Right atrium auricular region (tissue), 2 donors: ENCODE data around the gene KCTD19. TPM values are rescaled to one million over a fixed set of nuclear protein-coding genes. Genes with fewer than 3 reads are reported as not detected.

ENCODE experiments used
- DNase-seq: peaks from one replicate; pipeline ENCODE4 v3.0.0-alpha.2; 2019; ENCODE audit warnings: low spot score
- H3K27ac ChIP-seq, 2 donors: fragments of 200-600 bp; sonication (generic); 1 replicate in 1 of 2; 2 replicates in 1 of 2; pipeline ENCODE4 v1.5.1; 2016 to 2019
- H3K27me3 ChIP-seq, 2 donors: fragments of 200-600 bp; sonication (generic); one replicate each; pipeline versions ENCODE4 v1.5.1 to v1.6.0; 2017 to 2019
- H3K36me3 ChIP-seq: fragments of 200-600 bp; sonication (generic); one replicate; pipeline ENCODE4 v1.5.1; 2016
- H3K4me1 ChIP-seq, 2 donors: fragments of 200-600 bp; sonication (generic); one replicate each; pipeline versions ENCODE4 v1.5.1 to v1.6.0; 2017 to 2019
- H3K4me3 ChIP-seq, 2 donors: fragments of 200-600 bp; sonication (generic); 1 replicate in 1 of 2; 2 replicates in 1 of 2; pipeline ENCODE4 v1.5.1; 2017 to 2019; ENCODE audit warnings: mild to moderate bottlenecking in 1 of 2, moderate library complexity in 1 of 2
- H3K9me3 ChIP-seq, 2 donors: fragments of 200-600 bp; sonication (generic); one replicate each; pipeline ENCODE4 v1.5.1; 2019
- CTCF ChIP-seq, 2 donors: fragments of 200-600 bp; sonication (generic); IDR thresholded peaks; one replicate each; pipeline ENCODE4 v1.5.1; 2019; ENCODE audit warnings: antibody characterized with exemption in 2 of 2
- total RNA-seq, 2 donors: library from RNA; depleted of rRNA; stranded (reverse); fragments of >200 nt; gene quantifications; one replicate each; pipeline ENCODE4 v1.1.0, GENCODE V29; 2016

KCTD19 gene
- total RNA-seq, 2 donors from 2014 or later, result 0.08 TPM; not detected in 1

- DNase-seq, result no peak
- TF ChIP-seq CTCF (IDR thresholded peaks at IDR 0.05), result no peak
- H3K27me3 ChIP-seq, result no peaks in the 10 kb centered on the region
- peaks cover 0 to 15% of the 10 kb centered on the region in 2 donors for H3K4me1 ChIP-seq
- no peaks in the 10 kb centered on the region for H3K9me3 ChIP-seq
- H3K27ac ChIP-seq, result peak overlapping the region; percentile 42 to 43
- H3K36me3 ChIP-seq, result no peaks in the 10 kb centered on the region
- H3K4me3 ChIP-seq, result no peak overlapping the region
These were observed 24.5 kb downstream of the KCTD19 start for GRCh38 chr16:67302076-67302475.

- Histone ChIP-seq H3K4me3 (no peak overlapping the region), H3K27ac (peak overlapping the region; percentile 42 to 43), H3K27me3 (no peaks in the 10 kb centered on the region), H3K36me3 (no peaks in the 10 kb centered on the region), H3K9me3 (no peaks in the 10 kb centered on the region), H3K4me1 (peaks cover 0 to 15% of the 10 kb centered on the region in 2 donors)
- TF ChIP-seq CTCF (IDR thresholded peaks at IDR 0.05), result no peak
- DNase-seq, result peak; percentile 75
These were observed 25.3 kb downstream of the KCTD19 start for GRCh38 chr16:67301080-67301782.

GRCh38 chr16:67299269-67299668 is 27.3 kb downstream of the KCTD19 start:
- Histone ChIP-seq H3K27ac (no peak overlapping the region), H3K4me3 (no peak overlapping the region), H3K27me3 (no peaks in the 10 kb centered on the region), H3K36me3 (no peaks in the 10 kb centered on the region), H3K9me3 (no peaks in the 10 kb centered on the region), H3K4me1 (peaks cover 0 to 15% of the 10 kb centered on the region in 2 donors)
- no peak for DNase-seq
- TF ChIP-seq CTCF (IDR thresholded peaks at IDR 0.05), result no peak

GRCh38 chr16:67298277-67298676 is 28.3 kb downstream of the KCTD19 start:
- Histone ChIP-seq H3K4me1 (peaks cover 0 to 15% of the 10 kb centered on the region in 2 donors), H3K27me3 (no peaks in the 10 kb centered on the region), H3K4me3 (no peak overlapping the region), H3K36me3 (no peaks in the 10 kb centered on the region), H3K9me3 (no peaks in the 10 kb centered on the region), H3K27ac (no peak overlapping the region)
- TF ChIP-seq CTCF (IDR thresholded peaks at IDR 0.05), result no peak
- DNase-seq, result no peak

GRCh38 chr16:67296420-67296819 is 30.1 kb downstream of the KCTD19 start:
- peaks cover 0 to 6% of the 10 kb centered on the region in 2 donors for H3K4me1 ChIP-seq
- DNase-seq, result no peak
- no peak overlapping the region for H3K4me3 ChIP-seq
- H3K9me3 ChIP-seq, result no peaks in the 10 kb centered on the region
- no peaks in the 10 kb centered on the region for H3K36me3 ChIP-seq
- H3K27me3 ChIP-seq, result no peaks in the 10 kb centered on the region
- TF ChIP-seq CTCF (IDR thresholded peaks at IDR 0.05), result no peak
- no peak overlapping the region for H3K27ac ChIP-seq

GRCh38 chr16:67294938-67295361 is 31.6 kb downstream of the KCTD19 start:
- no peak for DNase-seq
- TF ChIP-seq CTCF (IDR thresholded peaks at IDR 0.05), result no peak
- Histone ChIP-seq H3K9me3 (no peaks in the 10 kb centered on the region), H3K27me3 (no peaks in the 10 kb centered on the region), H3K4me3 (no peak overlapping the region), H3K4me1 (no peaks in the 10 kb centered on the region), H3K36me3 (no peaks in the 10 kb centered on the region), H3K27ac (no peak overlapping the region)
